Nephron progenitor cell (in vitro differentiated cells): ENCODE measurements around the gene DDX47.

Source experiments
- DNase-seq: peaks from one replicate; pipeline ENCODE4 v3.0.0; 2021
- H3K27ac Mint-ChIP-seq: 2 replicates; pipeline ENCODE4 v1.8.0; 2021; ENCODE audit warnings: mild to moderate bottlenecking, moderate library complexity, mixed read lengths
- H3K27me3 Mint-ChIP-seq: 2 replicates; pipeline ENCODE4 v1.8.0; 2021; ENCODE audit warnings: mild to moderate bottlenecking, low read depth, mixed read lengths; ENCODE audit not compliant: poor library complexity
- H3K36me3 Mint-ChIP-seq: 2 replicates; pipeline ENCODE4 v1.8.0; 2021; ENCODE audit warnings: low read depth, mixed read lengths
- H3K4me1 Mint-ChIP-seq: 2 replicates; pipeline ENCODE4 v1.8.0; 2021; ENCODE audit warnings: mixed read lengths
- H3K4me3 Mint-ChIP-seq: 2 replicates; pipeline ENCODE4 v1.8.0; 2021; ENCODE audit warnings: mild to moderate bottlenecking, moderate library complexity, mixed read lengths
- H3K9me3 Mint-ChIP-seq: 2 replicates; pipeline ENCODE4 v1.8.0; 2021; ENCODE audit warnings: mild to moderate bottlenecking, moderate library complexity, mixed read lengths
- TF ChIP-seq, protein P1 (sequence below): fragments of 200-600 bp; sonication (generic); IDR thresholded peaks from 2 replicates; pipeline ENCODE4 v1.5.0; 2021; ENCODE audit warnings: antibody characterized with exemption

Gene DDX47

DNA sequence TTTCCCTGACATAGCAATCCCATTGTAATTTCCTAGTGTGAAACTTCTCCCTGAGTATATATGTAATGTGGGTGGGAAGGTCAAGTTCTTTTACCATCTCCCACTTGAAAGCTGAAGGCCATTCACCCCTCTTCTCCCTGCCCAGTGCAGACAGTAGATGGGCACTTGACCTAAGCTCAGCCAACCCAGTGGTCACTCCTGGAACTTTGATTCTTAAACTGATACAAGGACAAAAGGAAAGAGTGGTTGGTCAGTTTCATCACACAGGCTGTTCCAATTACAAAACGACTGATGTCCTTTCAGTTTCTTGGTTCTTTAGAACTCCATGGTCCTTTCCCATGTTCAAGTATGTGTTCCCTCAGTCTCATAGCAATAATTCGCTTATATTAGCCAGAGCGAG lies 36.1 kb upstream of the DDX47 start:
- no peak overlapping the region for H3K27ac Mint-ChIP-seq
- DNase-seq: no peak
- peaks cover 24% of the 10 kb centered on the region for H3K9me3 Mint-ChIP-seq
- peaks cover 13% of the 10 kb centered on the region for H3K36me3 Mint-ChIP-seq
- H3K27me3 Mint-ChIP-seq: peaks cover 4% of the 10 kb centered on the region
- TF ChIP-seq, protein P1, sequence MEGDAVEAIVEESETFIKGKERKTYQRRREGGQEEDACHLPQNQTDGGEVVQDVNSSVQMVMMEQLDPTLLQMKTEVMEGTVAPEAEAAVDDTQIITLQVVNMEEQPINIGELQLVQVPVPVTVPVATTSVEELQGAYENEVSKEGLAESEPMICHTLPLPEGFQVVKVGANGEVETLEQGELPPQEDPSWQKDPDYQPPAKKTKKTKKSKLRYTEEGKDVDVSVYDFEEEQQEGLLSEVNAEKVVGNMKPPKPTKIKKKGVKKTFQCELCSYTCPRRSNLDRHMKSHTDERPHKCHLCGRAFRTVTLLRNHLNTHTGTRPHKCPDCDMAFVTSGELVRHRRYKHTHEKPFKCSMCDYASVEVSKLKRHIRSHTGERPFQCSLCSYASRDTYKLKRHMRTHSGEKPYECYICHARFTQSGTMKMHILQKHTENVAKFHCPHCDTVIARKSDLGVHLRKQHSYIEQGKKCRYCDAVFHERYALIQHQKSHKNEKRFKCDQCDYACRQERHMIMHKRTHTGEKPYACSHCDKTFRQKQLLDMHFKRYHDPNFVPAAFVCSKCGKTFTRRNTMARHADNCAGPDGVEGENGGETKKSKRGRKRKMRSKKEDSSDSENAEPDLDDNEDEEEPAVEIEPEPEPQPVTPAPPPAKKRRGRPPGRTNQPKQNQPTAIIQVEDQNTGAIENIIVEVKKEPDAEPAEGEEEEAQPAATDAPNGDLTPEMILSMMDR: no peak
- no peak overlapping the region for H3K4me3 Mint-ChIP-seq
- H3K4me1 Mint-ChIP-seq: peaks cover under 1% of the 10 kb centered on the region

DNA sequence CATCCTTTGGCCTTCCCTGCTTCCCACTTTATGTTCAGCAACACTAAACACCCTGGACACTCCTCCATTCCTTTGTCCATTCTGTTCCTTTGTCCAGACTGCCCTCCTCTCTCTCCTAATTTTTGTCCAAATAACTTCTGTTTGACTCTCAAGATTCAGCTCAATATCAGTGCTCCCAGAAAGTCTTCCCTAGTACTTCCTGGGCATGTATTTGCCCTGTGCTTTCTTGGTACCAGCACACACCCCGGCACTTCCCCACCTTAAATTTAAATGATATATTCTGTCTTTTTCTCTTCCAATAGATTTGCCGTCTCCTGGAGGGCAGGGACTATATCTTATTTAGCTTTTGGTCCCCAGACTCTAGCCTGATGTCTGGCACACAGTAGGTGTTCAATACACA lies 34.1 kb upstream of the DDX47 start:
- H3K27ac Mint-ChIP-seq: no peak overlapping the region
- peaks cover 4% of the 10 kb centered on the region for H3K27me3 Mint-ChIP-seq
- DNase-seq: no peak
- peaks cover 7% of the 10 kb centered on the region for H3K4me1 Mint-ChIP-seq
- H3K9me3 Mint-ChIP-seq: peaks cover 12% of the 10 kb centered on the region
- H3K4me3 Mint-ChIP-seq: no peak overlapping the region
- H3K36me3 Mint-ChIP-seq: peaks cover 5% of the 10 kb centered on the region
- TF ChIP-seq, protein P1: no peak

DNA sequence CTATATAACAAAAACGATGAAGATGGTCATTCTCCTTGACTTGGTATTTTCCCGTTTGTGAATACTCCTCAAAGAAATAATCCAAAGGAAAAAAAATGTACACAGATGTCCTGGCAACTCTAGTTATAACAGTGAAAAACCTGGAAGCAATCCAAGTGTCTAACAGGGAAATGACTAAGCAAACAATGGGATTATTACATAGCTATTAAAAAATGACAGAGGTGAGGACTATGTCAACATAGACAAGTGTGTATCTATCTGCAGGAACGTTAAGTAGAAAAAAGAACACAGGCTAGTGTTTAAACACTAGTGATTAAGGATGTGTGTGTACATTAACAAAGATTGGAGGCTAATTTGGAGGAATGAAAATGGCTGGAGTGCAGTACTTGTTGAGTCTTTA lies 33.6 kb upstream of the DDX47 start:
- Mint-ChIP-seq H3K27ac (no peak overlapping the region), H3K9me3 (peaks cover 9% of the 10 kb centered on the region), H3K36me3 (peaks cover 5% of the 10 kb centered on the region), H3K27me3 (peaks cover 9% of the 10 kb centered on the region), H3K4me1 (peaks cover 8% of the 10 kb centered on the region), H3K4me3 (no peak overlapping the region)
- DNase-seq: no peak
- TF ChIP-seq, protein P1: no peak

DNA sequence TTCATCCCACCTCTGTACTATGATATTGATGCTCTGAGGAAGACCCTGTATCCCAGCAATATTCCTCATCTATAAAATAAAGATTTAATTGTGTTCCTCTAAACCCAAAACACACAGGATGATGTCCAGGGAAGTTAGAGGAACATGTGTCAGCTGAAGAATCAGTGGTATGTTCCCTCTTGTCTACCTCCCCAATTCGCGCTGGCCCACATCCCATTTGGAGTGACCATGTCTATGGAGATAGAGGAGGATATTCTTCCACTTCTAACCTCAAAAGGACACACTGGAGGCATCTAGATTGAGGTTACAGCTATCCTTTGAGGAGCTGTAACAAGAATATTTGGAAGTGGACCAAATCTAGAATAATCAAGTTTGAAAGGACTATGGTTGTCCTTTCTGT lies 29.0 kb upstream of the DDX47 start:
- H3K9me3 Mint-ChIP-seq: peaks cover 9% of the 10 kb centered on the region
- no peak for DNase-seq
- peaks cover 11% of the 10 kb centered on the region for H3K27me3 Mint-ChIP-seq
- TF ChIP-seq, protein P1: no peak
- H3K4me3 Mint-ChIP-seq: no peak overlapping the region
- peaks cover 43% of the 10 kb centered on the region for H3K4me1 Mint-ChIP-seq
- H3K36me3 Mint-ChIP-seq: peaks cover 5% of the 10 kb centered on the region
- H3K27ac Mint-ChIP-seq: no peak overlapping the region

DNA sequence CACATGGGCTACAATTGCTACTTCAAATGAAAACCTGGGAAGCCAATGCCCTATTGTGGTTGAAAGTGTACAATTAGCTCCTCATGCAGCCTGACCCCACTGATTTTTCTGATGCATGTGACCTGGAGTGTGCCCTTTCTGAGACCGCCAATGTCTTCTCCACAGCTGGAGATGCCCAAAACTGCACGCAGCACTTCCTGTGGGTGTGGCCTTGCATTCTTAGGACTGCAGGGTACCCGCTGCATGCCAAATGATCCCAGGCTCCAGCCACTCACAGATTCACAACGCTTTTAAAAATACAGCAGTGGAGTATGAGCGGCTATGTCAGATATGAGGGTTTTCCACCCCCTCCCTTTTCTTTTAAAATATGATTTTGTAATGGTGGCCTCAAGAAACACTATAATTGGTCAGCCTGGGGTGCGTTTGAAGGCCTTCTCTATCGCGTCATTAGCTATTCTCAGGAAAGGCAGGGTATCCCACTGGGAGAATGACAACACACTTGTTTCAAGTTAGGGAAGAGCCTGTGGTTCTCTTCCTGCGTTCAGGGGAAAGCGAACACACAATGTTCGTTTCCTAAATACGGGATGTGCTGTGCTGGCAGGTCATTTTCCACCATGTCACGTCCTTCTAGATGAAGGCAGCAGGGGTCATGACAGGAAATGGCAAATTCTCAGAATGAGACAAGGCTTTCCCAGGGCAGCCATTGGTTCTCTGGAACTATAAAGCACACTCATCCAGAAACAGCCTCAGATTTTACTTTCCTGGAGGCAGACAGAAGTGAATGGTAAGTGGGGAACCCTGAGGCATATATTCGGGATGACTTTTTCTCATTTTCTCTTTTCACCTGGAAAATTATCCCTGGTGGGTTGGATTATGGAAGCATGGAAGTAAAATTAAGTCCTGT lies 28.0 kb upstream of the DDX47 start, which contains the start of gene APOLD1:
TSS of gene APOLD1 (plus strand) at position 749 of the 904 bp plus-strand sequence. CDS start at position 782, 33 bp downstream.
- Mint-ChIP-seq H3K9me3 (peaks cover 6% of the 10 kb centered on the region), H3K27me3 (peaks cover 11% of the 10 kb centered on the region), H3K4me3 (peak within 1 kb of the TSS; percentile 47), H3K27ac (no peak within 1 kb of the TSS), H3K36me3 (peaks cover 5% of the 10 kb centered on the region), H3K4me1 (peaks cover 49% of the 10 kb centered on the region)
- TF ChIP-seq, protein P1: no peak
- no peak for DNase-seq

- DNase-seq: no peak
- Mint-ChIP-seq H3K27me3 (peaks cover 11% of the 10 kb centered on the region), H3K4me3 (peak overlapping the region; percentile 47), H3K27ac (no peak overlapping the region), H3K36me3 (peaks cover 5% of the 10 kb centered on the region), H3K4me1 (peaks cover 58% of the 10 kb centered on the region), H3K9me3 (peaks cover 6% of the 10 kb centered on the region)
- TF ChIP-seq, protein P1: no peak
Observed at GRCh38 chr12:12786351-12786705, 26.8 kb upstream of the DDX47 start.
